Measurements from ENCODE around the gene LYPD5. TPM values are rescaled to one million over a fixed set of nuclear protein-coding genes. Genes with fewer than 3 reads are reported as not detected.

LYPD5 gene
- polyA plus RNA-seq, 1 donor from 2014 or later, result not detected

GRCh38 chr19:43767818-43768217, 34.4 kb downstream of the LYPD5 start:
- TF ChIP-seq EZH2 (IDR thresholded peaks at IDR 0.05; ENCODE audit: borderline replicate concordance, insufficient read depth, low read length, poor library complexity, severe bottlenecking) (no peak), CTCF (IDR thresholded peaks at IDR 0.05; ENCODE audit: poor library complexity, severe bottlenecking) (no peak), POLR2AphosphoS5 (IDR thresholded peaks at IDR 0.05) (no peak), SMC3 (conservative IDR thresholded peaks at IDR 0.05; ENCODE audit: poor library complexity) (no peak)

GRCh38 chr19:43767316-43767715, 34.9 kb downstream of the LYPD5 start:
- H3K36me3 ChIP-seq (ENCODE audit: insufficient read depth, low read length), result no peaks in the 10 kb centered on the region
- H2AFZ ChIP-seq (ENCODE audit: low read depth, low read length), result no peak overlapping the region
- H3K9me3 ChIP-seq (ENCODE audit: low read length), result no peaks in the 10 kb centered on the region
- no peak overlapping the region for H3K27ac ChIP-seq (ENCODE audit: low read length)
- H3K9me2 ChIP-seq (ENCODE audit: insufficient read depth, low read length), result no peaks in the 10 kb centered on the region
- no peaks in the 10 kb centered on the region for H3K79me2 ChIP-seq (replicated peaks; ENCODE audit: insufficient read depth, low read length)
- H3K4me2 ChIP-seq (ENCODE audit: low read length), result no peak overlapping the region
- no peaks in the 10 kb centered on the region for H3F3A ChIP-seq (ENCODE audit: insufficient read depth, low read length, poor library complexity, severe bottlenecking)
- no peak overlapping the region for H3K9ac ChIP-seq (ENCODE audit: low read length)
- H4K20me1 ChIP-seq (ENCODE audit: insufficient read depth), result no peaks in the 10 kb centered on the region
- no peak for TF ChIP-seq RAD21 (conservative IDR thresholded peaks at IDR 0.05)
- no peak for TF ChIP-seq EP300 (conservative IDR thresholded peaks at IDR 0.05; ENCODE audit: poor library complexity, severe bottlenecking)
- TF ChIP-seq SMC3 (conservative IDR thresholded peaks at IDR 0.05; ENCODE audit: poor library complexity), result no peak
- no peak for TF ChIP-seq POLR2AphosphoS5 (IDR thresholded peaks at IDR 0.05)
- no peak for TF ChIP-seq TAF1 (IDR thresholded peaks at IDR 0.05; ENCODE audit: low read depth)
- TF ChIP-seq EZH2 (IDR thresholded peaks at IDR 0.05; ENCODE audit: borderline replicate concordance, insufficient read depth, low read length, poor library complexity, severe bottlenecking), result no peak
- no peak overlapping the region for H3K4me3 ChIP-seq (ENCODE audit: low read length)
- peaks cover 3% of the 10 kb centered on the region for H3K27me3 ChIP-seq (ENCODE audit: insufficient read depth, low read depth, low read length)

More at GRCh38 chr19:43767818-43768217, 34.4 kb downstream of the LYPD5 start:
- Histone ChIP-seq H3K4me2 (ENCODE audit: low read length) (no peak overlapping the region), H3K27ac (ENCODE audit: low read length) (no peak overlapping the region), H3K9me3 (ENCODE audit: low read length) (no peaks in the 10 kb centered on the region), H3K4me3 (ENCODE audit: low read length) (no peak overlapping the region), H3K27me3 (ENCODE audit: insufficient read depth, low read depth, low read length) (peaks cover 7% of the 10 kb centered on the region), H3K79me2 (replicated peaks; ENCODE audit: insufficient read depth, low read length) (no peaks in the 10 kb centered on the region), H3K9ac (ENCODE audit: low read length) (no peak overlapping the region), H3F3A (ENCODE audit: insufficient read depth, low read length, poor library complexity, severe bottlenecking) (no peaks in the 10 kb centered on the region), H3K36me3 (ENCODE audit: insufficient read depth, low read length) (no peaks in the 10 kb centered on the region), H3K9me2 (ENCODE audit: insufficient read depth, low read length) (no peaks in the 10 kb centered on the region), H2AFZ (ENCODE audit: low read depth, low read length) (no peak overlapping the region), H4K20me1 (ENCODE audit: insufficient read depth) (no peaks in the 10 kb centered on the region)

DNA sequence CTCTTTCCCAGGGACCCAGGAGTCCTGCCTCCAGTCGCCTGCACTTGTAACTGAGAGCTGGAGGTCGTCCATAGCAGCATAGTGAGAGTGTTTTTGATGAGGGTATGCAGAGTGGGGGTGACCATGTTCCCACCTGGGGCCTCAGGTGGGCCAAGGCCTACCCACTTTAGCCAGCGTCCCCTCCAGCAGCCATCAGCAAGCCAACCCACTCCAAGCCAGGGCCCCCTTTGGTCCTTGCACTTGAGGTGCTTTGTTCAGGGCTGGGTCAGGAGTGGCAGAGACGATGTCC, 35.5 kb downstream of the LYPD5 start:
- no peaks in the 10 kb centered on the region for H3K36me3 ChIP-seq (ENCODE audit: insufficient read depth, low read length)
- no peak overlapping the region for H3K4me3 ChIP-seq (ENCODE audit: low read length)
- no peak overlapping the region for H3K27ac ChIP-seq (ENCODE audit: low read length)
- H3K9me3 ChIP-seq (ENCODE audit: low read length), result no peaks in the 10 kb centered on the region
- H3K9me2 ChIP-seq (ENCODE audit: insufficient read depth, low read length), result no peaks in the 10 kb centered on the region
- TF ChIP-seq EP300 (conservative IDR thresholded peaks at IDR 0.05; ENCODE audit: poor library complexity, severe bottlenecking), result no peak
- TF ChIP-seq EZH2 (IDR thresholded peaks at IDR 0.05; ENCODE audit: borderline replicate concordance, insufficient read depth, low read length, poor library complexity, severe bottlenecking), result no peak
- TF ChIP-seq TAF1 (IDR thresholded peaks at IDR 0.05; ENCODE audit: low read depth), result no peak
- no peak for TF ChIP-seq REST (IDR thresholded peaks at IDR 0.05; ENCODE audit: borderline replicate concordance)
- TF ChIP-seq SMC3 (conservative IDR thresholded peaks at IDR 0.05; ENCODE audit: poor library complexity), result no peak
- no peak for TF ChIP-seq MXI1 (conservative IDR thresholded peaks at IDR 0.05; ENCODE audit: poor library complexity, severe bottlenecking)
- TF ChIP-seq POLR2AphosphoS5 (IDR thresholded peaks at IDR 0.05), result no peak
- no peak for TF ChIP-seq CTCF (IDR thresholded peaks at IDR 0.05; ENCODE audit: poor library complexity, severe bottlenecking)
- no peak for TF ChIP-seq RAD21 (conservative IDR thresholded peaks at IDR 0.05)
- no peak overlapping the region for H3K4me2 ChIP-seq (ENCODE audit: low read length)
- no peaks in the 10 kb centered on the region for H3F3A ChIP-seq (ENCODE audit: insufficient read depth, low read length, poor library complexity, severe bottlenecking)
- H3K79me2 ChIP-seq (replicated peaks; ENCODE audit: insufficient read depth, low read length), result no peaks in the 10 kb centered on the region
- H3K27me3 ChIP-seq (ENCODE audit: insufficient read depth, low read depth, low read length), result no peaks in the 10 kb centered on the region
- H4K20me1 ChIP-seq (ENCODE audit: insufficient read depth), result no peaks in the 10 kb centered on the region
- no peak overlapping the region for H2AFZ ChIP-seq (ENCODE audit: low read depth, low read length)
- H3K9ac ChIP-seq (ENCODE audit: low read length), result no peak overlapping the region

Measured in neural cell (in vitro differentiated cells).